Ishikawa (cell line): ENCODE results near the gene NCKIPSD.

Experiments used
- CEBPB ChIP-seq: IDR thresholded peaks from 2 replicates; pipeline ENCODE4 v1.6.1; 2012
- CREB1 ChIP-seq: IDR thresholded peaks from 2 replicates; pipeline ENCODE4 v1.6.1; 2012; ENCODE audit warnings: low read depth
- EP300 ChIP-seq: IDR thresholded peaks from 2 replicates; pipeline ENCODE4 v1.6.1; 2012; ENCODE audit warnings: borderline replicate concordance
- FOXM1 ChIP-seq: IDR thresholded peaks from 2 replicates; pipeline ENCODE4 v1.6.1; 2012; ENCODE audit warnings: low read depth, borderline replicate concordance
- MAX ChIP-seq: IDR thresholded peaks from 2 replicates; pipeline ENCODE4 v1.6.1; 2012
- NFIC ChIP-seq: IDR thresholded peaks from 2 replicates; pipeline ENCODE4 v1.6.1; 2012
- RAD21 ChIP-seq: IDR thresholded peaks from 2 replicates; pipeline ENCODE4 v1.6.1; 2012; ENCODE audit warnings: low read depth
- TAF1 ChIP-seq: IDR thresholded peaks from 2 replicates; pipeline ENCODE4 v1.6.1; 2012; ENCODE audit warnings: low read depth, mild to moderate bottlenecking
- TEAD4 ChIP-seq: IDR thresholded peaks from 2 replicates; pipeline ENCODE4 v1.6.1; 2012
- USF1 ChIP-seq: IDR thresholded peaks from 2 replicates; pipeline ENCODE4 v1.6.1; 2012
- YY1 ChIP-seq: IDR thresholded peaks from 2 replicates; pipeline ENCODE4 v1.6.1; 2012; ENCODE audit warnings: low read depth
- TF ChIP-seq, protein P1 (sequence below): IDR thresholded peaks from 2 replicates; pipeline ENCODE4 v1.6.1; 2012; ENCODE audit warnings: low read depth, mild to moderate bottlenecking

GRCh38 chr3:48687220-48687678 is 1.5 kb upstream of the NCKIPSD start:
- TF ChIP-seq EP300: no peak
- TF ChIP-seq TEAD4: no peak
- TF ChIP-seq FOXM1: no peak
- no peak for TF ChIP-seq CREB1
- no peak for TF ChIP-seq NFIC
- no peak for TF ChIP-seq CEBPB
- TF ChIP-seq TAF1: no peak
- no peak for TF ChIP-seq USF1
- TF ChIP-seq, protein P1, sequence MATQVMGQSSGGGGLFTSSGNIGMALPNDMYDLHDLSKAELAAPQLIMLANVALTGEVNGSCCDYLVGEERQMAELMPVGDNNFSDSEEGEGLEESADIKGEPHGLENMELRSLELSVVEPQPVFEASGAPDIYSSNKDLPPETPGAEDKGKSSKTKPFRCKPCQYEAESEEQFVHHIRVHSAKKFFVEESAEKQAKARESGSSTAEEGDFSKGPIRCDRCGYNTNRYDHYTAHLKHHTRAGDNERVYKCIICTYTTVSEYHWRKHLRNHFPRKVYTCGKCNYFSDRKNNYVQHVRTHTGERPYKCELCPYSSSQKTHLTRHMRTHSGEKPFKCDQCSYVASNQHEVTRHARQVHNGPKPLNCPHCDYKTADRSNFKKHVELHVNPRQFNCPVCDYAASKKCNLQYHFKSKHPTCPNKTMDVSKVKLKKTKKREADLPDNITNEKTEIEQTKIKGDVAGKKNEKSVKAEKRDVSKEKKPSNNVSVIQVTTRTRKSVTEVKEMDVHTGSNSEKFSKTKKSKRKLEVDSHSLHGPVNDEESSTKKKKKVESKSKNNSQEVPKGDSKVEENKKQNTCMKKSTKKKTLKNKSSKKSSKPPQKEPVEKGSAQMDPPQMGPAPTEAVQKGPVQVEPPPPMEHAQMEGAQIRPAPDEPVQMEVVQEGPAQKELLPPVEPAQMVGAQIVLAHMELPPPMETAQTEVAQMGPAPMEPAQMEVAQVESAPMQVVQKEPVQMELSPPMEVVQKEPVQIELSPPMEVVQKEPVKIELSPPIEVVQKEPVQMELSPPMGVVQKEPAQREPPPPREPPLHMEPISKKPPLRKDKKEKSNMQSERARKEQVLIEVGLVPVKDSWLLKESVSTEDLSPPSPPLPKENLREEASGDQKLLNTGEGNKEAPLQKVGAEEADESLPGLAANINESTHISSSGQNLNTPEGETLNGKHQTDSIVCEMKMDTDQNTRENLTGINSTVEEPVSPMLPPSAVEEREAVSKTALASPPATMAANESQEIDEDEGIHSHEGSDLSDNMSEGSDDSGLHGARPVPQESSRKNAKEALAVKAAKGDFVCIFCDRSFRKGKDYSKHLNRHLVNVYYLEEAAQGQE: no peak
- TF ChIP-seq YY1: no peak
- TF ChIP-seq MAX: no peak
- TF ChIP-seq RAD21: no peak
